Smooth muscle cell (in vitro differentiated cells): Measurements from ENCODE around the gene DPP4. TPM values are rescaled to one million over a fixed set of nuclear protein-coding genes. Genes with fewer than 3 reads are reported as not detected.

Source experiments
- DNase-seq: peaks from one replicate; lab custom pipeline; 2025; ENCODE audit not compliant: unreplicated experiment; lab: John Stamatoyannopoulos, UW
- H2AFZ ChIP-seq: fragments of 200-600 bp; sonication (generic); 2 replicates; pipeline ENCODE4 v1.6.0; 2016; ENCODE audit warnings: antibody characterized with exemption, low read depth, mild to moderate bottlenecking
- H3F3A ChIP-seq: fragments of 200-600 bp; sonication (generic); 2 replicates; pipeline ENCODE4 v1.6.0; 2017; ENCODE audit warnings: antibody characterized with exemption, low read depth
- H3K27ac ChIP-seq: fragments of 200-600 bp; sonication (generic); 2 replicates; pipeline ENCODE4 v1.5.1; 2016; ENCODE audit warnings: low read depth, mild to moderate bottlenecking
- H3K27me3 ChIP-seq: fragments of 200-600 bp; sonication (generic); 2 replicates; pipeline ENCODE4 v1.6.1; 2016; ENCODE audit warnings: low read depth, mild to moderate bottlenecking
- H3K36me3 ChIP-seq: fragments of 200-600 bp; sonication (generic); 2 replicates; pipeline ENCODE4 v1.5.1; 2016; ENCODE audit warnings: low read depth
- H3K4me1 ChIP-seq: fragments of 200-600 bp; sonication (generic); 2 replicates; pipeline ENCODE4 v1.5.1; 2016; ENCODE audit warnings: low read depth
- H3K4me2 ChIP-seq: fragments of 200-600 bp; sonication (generic); 2 replicates; pipeline ENCODE4 v1.6.0; 2016; ENCODE audit warnings: mild to moderate bottlenecking
- H3K4me3 ChIP-seq: fragments of 200-600 bp; sonication (generic); 2 replicates; pipeline ENCODE4 v1.5.1; 2016; ENCODE audit warnings: mild to moderate bottlenecking
- H3K79me2 ChIP-seq: fragments of 200-600 bp; sonication (generic); 2 replicates; pipeline ENCODE4 v1.6.0; 2016; ENCODE audit warnings: low read depth, mild to moderate bottlenecking
- H3K9ac ChIP-seq: fragments of 200-600 bp; sonication (generic); 2 replicates; pipeline ENCODE4 v1.6.0; 2016; ENCODE audit warnings: low read depth
- H3K9me3 ChIP-seq: fragments of 200-600 bp; sonication (generic); replicated peaks from 2 replicates; pipeline ENCODE4 v1.5.1; 2016; ENCODE audit warnings: low read depth
- H4K20me1 ChIP-seq: fragments of 200-600 bp; sonication (generic); 2 replicates; pipeline ENCODE4 v1.6.0; 2016; ENCODE audit warnings: low read depth
- CTCF ChIP-seq: fragments of 200-600 bp; sonication (generic); IDR thresholded peaks from 2 replicates; pipeline ENCODE4 v1.5.1; 2017; ENCODE audit warnings: borderline replicate concordance, mild to moderate bottlenecking, antibody characterized with exemption; ENCODE audit not compliant: insufficient read depth, poor library complexity, severe bottlenecking
- WGBS: methylation state at CpG from one replicate; pipeline ENCODE4 v1.1.7; 2016; ENCODE audit warnings: low lambda C conversion rate; 5-methylcytosine and 5-hydroxymethylcytosine counted together
- polyA plus RNA-seq: library from polyadenylated mRNA; unstranded; fragments of >200 nt; fragmentation: Nextera tagmentation; extraction: Ambion mirVana; gene quantifications from 2 replicates; pipeline ENCODE4 v1.2.1, GENCODE V29; 2016
- total RNA-seq: library from RNA; depleted of rRNA; stranded (reverse); fragments of >200 nt; gene quantifications from 2 replicates; pipeline ENCODE4 v1.2.3, GENCODE V29; 2014

Gene DPP4
- total and polyA plus RNA-seq, 2 experiments from 2014 or later, result 17.6 to 32.0 TPM

- Histone ChIP-seq H3K4me3 (no peak overlapping the region), H3K9ac (no peak overlapping the region), H3K4me1 (no peaks in the 10 kb centered on the region), H3K4me2 (peak overlapping the region; percentile 61), H3K9me3 (no peaks in the 10 kb centered on the region), H3K79me2 (no peaks in the 10 kb centered on the region), H4K20me1 (no peaks in the 10 kb centered on the region), H3K36me3 (no peaks in the 10 kb centered on the region), H3F3A (no peaks in the 10 kb centered on the region), H3K27ac (peak overlapping the region; percentile 32), H3K27me3 (no peaks in the 10 kb centered on the region), H2AFZ (no peak overlapping the region)
- TF ChIP-seq CTCF, result no peak
- no peak for DNase-seq
- 33% methylated on average over 1 of the region's 1 CpG for WGBS
These were observed 97.7 kb downstream of the DPP4 start for GRCh38 chr2:161976295-161976694.

DNA sequence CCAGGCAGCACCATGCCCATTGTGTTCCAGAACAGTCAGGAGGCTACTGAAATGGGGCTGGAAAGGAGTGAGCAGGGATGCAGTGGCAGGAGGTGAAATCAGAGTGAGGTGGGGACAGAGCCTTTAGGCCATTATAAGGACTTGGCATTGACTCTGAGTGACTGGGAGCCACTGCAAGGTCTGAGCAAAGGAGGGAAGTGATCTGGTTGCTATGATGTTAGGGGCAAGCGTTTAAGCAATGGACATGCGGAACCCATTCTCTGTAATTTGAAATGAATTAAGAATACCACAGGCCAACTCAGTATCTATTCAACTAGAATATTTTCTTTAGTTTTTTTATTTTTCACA, 98.2 kb downstream of the DPP4 start:
- H3K9ac ChIP-seq, result no peak overlapping the region
- H2AFZ ChIP-seq, result no peak overlapping the region
- TF ChIP-seq CTCF, result no peak
- H3K79me2 ChIP-seq, result no peaks in the 10 kb centered on the region
- no peaks in the 10 kb centered on the region for H3F3A ChIP-seq
- DNase-seq, result no peak
- H3K27me3 ChIP-seq, result no peaks in the 10 kb centered on the region
- no peaks in the 10 kb centered on the region for H3K4me1 ChIP-seq
- no peaks in the 10 kb centered on the region for H3K9me3 ChIP-seq
- H4K20me1 ChIP-seq, result no peaks in the 10 kb centered on the region
- peak overlapping the region; percentile 61 for H3K4me2 ChIP-seq
- no peak overlapping the region for H3K27ac ChIP-seq
- H3K4me3 ChIP-seq, result no peak overlapping the region
- no peaks in the 10 kb centered on the region for H3K36me3 ChIP-seq
- WGBS, result 98% methylated on average over 2 of the region's 2 CpGs

DNA sequence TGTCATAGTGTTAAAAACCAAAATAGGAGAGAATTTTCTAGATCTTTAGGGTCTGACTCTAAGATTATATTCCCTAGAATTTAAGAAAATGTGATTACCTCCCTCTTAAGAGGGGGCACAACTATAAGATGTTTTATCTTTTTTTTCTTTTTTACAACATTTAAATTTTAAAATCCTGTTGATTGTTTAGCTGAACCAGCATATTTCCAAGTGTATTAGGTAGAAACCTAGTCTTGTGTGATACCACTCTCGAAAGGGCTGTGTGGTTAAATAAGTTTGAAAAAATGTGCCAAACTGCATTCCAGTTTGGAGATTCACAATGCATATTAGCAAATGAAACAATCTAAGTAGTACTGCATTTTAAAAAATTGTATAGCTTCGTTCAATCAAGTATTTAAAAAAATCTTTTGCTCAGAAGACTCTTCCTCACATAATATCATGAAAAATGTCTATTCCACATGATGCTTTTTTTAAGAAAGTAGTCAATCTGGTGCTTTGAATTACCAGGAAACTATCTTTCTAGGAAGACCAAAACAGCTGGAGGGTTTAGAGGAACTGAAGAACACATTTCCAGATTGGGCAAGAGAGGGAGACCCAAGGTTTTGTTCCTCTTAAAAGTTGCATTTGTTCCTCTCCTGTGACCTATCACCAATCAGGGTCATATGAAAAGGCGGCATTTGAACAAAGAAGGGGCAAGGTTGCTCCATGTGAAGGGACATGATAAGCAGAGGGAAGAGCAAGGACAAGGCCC, 98.8 kb downstream of the DPP4 start:
- no peaks in the 10 kb centered on the region for H3K4me1 ChIP-seq
- no peaks in the 10 kb centered on the region for H4K20me1 ChIP-seq
- H3K27ac ChIP-seq, result no peak overlapping the region
- WGBS, result 69% methylated on average over 3 of the region's 3 CpGs
- H3K4me3 ChIP-seq, result no peak overlapping the region
- TF ChIP-seq CTCF, result no peak
- no peak overlapping the region for H2AFZ ChIP-seq
- H3F3A ChIP-seq, result no peaks in the 10 kb centered on the region
- no peak for DNase-seq
- no peaks in the 10 kb centered on the region for H3K27me3 ChIP-seq
- H3K4me2 ChIP-seq, result no peak overlapping the region
- no peaks in the 10 kb centered on the region for H3K79me2 ChIP-seq
- H3K36me3 ChIP-seq, result no peaks in the 10 kb centered on the region
- no peak overlapping the region for H3K9ac ChIP-seq
- no peaks in the 10 kb centered on the region for H3K9me3 ChIP-seq

DNA sequence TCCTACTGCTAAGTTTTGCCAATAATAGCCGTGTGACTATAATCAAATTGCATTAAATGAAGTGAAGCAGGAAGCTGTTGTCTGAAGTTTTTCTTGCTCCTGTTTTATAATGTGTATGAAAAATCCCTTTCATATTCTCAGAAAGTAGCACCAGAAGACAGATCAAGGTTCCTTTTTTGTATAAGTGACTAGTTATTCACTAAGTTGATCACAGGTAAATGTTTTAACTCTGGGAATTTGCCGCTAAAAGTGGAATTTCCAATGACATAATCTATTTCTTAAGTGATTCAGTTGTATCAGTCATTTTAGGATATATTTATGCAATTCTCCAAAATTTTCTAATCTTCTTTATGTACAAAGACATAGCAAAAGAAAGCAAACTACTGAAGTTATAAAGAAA, 99.6 kb downstream of the DPP4 start:
- 99% methylated on average over 2 of the region's 2 CpGs for WGBS
- Histone ChIP-seq H3F3A (no peaks in the 10 kb centered on the region), H3K27ac (no peak overlapping the region)

More for the DNA sequence above, 99.6 kb downstream of the DPP4 start:
- no peaks in the 10 kb centered on the region for H3K79me2 ChIP-seq
- no peaks in the 10 kb centered on the region for H3K27me3 ChIP-seq
- no peak for DNase-seq
- H2AFZ ChIP-seq, result no peak overlapping the region
- no peaks in the 10 kb centered on the region for H3K36me3 ChIP-seq
- H3K9me3 ChIP-seq, result no peaks in the 10 kb centered on the region
- H3K4me2 ChIP-seq, result no peak overlapping the region
- H3K9ac ChIP-seq, result no peak overlapping the region
- H3K4me3 ChIP-seq, result no peak overlapping the region
- no peaks in the 10 kb centered on the region for H3K4me1 ChIP-seq
- H4K20me1 ChIP-seq, result no peaks in the 10 kb centered on the region
- no peak for TF ChIP-seq CTCF
